Measurements from ENCODE around the gene RP9.
"Not testable (repeated sequence)": the region's sequence is repeated elsewhere in the genome, so short reads cannot be mapped to it uniquely, and the experiment has no call there.

GRCh38 chr7:33094745-33095275, 14.4 kb downstream of the RP9 start:
- not testable (repeated sequence) for TF ChIP-seq HBP1 (CRISPR knock-in tag; IDR thresholded peaks at IDR 0.05; ENCODE audit: low read depth); CTCF (CRISPR knock-in tag; IDR thresholded peaks at IDR 0.05); CHD2 (IDR thresholded peaks at IDR 0.05; ENCODE audit: low read depth, low read length)
